HL-60 (cell line): ENCODE measurements around the gene SETD7.

Experiments
- DNase-seq, 2 experiments: peaks; one replicate each; pipeline ENCODE4 v3.0.0-alpha.2; 2010 to 2020; ENCODE audit warnings: low read depth in 1 of 2, low spot score in 1 of 2
- H3K27ac ChIP-seq: fragments of 250-450 bp; sonication (Bioruptor Pico); replicated peaks from 2 replicates; pipeline ENCODE4 v1.5.1; 2020; ENCODE audit warnings: mild to moderate bottlenecking, moderate library complexity
- H3K27me3 ChIP-seq: fragments of 250-450 bp; sonication (Bioruptor Pico); 2 replicates; pipeline ENCODE4 v1.5.1; 2021; ENCODE audit warnings: mild to moderate bottlenecking, moderate library complexity; ENCODE audit not compliant: insufficient read depth, poor library complexity, severe bottlenecking
- H3K4me3 ChIP-seq: replicated peaks from 2 replicates; pipeline ENCODE4 v1.5.1; 2011; ENCODE audit warnings: mild to moderate bottlenecking, control low read depth, low read length; ENCODE audit not compliant: insufficient read depth
- GABPA ChIP-seq: IDR thresholded peaks from 2 replicates; pipeline ENCODE4 v1.6.1; 2012; ENCODE audit warnings: low read depth
- POLR2AphosphoS5 ChIP-seq: IDR thresholded peaks from 2 replicates; pipeline ENCODE4 v1.6.1; 2012; ENCODE audit warnings: low read depth
- REST ChIP-seq: IDR thresholded peaks from 2 replicates; pipeline ENCODE4 v1.6.1; 2012; ENCODE audit warnings: low read depth; ENCODE audit not compliant: insufficient replicate concordance
- SPI1 ChIP-seq: IDR thresholded peaks from 2 replicates; pipeline ENCODE4 v1.6.1; 2012; ENCODE audit warnings: low read depth, mild to moderate bottlenecking, borderline replicate concordance
- TF ChIP-seq, protein P1 (sequence below): IDR thresholded peaks from one replicate; pipeline ENCODE4 v1.5.1; 2011; ENCODE audit warnings: low read length, control low read depth, inconsistent platforms; ENCODE audit not compliant: insufficient read depth

The SETD7 gene

GRCh38 chr4:139533511-139533910 is 22.5 kb downstream of the SETD7 start:
- Histone ChIP-seq H3K27ac (no peak overlapping the region), H3K4me3 (no peak overlapping the region), H3K27me3 (no peaks in the 10 kb centered on the region)
- TF ChIP-seq GABPA (no peak), POLR2AphosphoS5 (no peak)
- TF ChIP-seq, protein P1, sequence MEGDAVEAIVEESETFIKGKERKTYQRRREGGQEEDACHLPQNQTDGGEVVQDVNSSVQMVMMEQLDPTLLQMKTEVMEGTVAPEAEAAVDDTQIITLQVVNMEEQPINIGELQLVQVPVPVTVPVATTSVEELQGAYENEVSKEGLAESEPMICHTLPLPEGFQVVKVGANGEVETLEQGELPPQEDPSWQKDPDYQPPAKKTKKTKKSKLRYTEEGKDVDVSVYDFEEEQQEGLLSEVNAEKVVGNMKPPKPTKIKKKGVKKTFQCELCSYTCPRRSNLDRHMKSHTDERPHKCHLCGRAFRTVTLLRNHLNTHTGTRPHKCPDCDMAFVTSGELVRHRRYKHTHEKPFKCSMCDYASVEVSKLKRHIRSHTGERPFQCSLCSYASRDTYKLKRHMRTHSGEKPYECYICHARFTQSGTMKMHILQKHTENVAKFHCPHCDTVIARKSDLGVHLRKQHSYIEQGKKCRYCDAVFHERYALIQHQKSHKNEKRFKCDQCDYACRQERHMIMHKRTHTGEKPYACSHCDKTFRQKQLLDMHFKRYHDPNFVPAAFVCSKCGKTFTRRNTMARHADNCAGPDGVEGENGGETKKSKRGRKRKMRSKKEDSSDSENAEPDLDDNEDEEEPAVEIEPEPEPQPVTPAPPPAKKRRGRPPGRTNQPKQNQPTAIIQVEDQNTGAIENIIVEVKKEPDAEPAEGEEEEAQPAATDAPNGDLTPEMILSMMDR, result no peak
- DNase-seq, result no peak

- no peak for TF ChIP-seq REST
- no peak for TF ChIP-seq SPI1
- no peak for TF ChIP-seq GABPA
- no peak for TF ChIP-seq POLR2AphosphoS5
- TF ChIP-seq, protein P1, result no peak
- H3K27ac ChIP-seq, result no peak overlapping the region
Measured at GRCh38 chr4:139532947-139533346, 23.1 kb downstream of the SETD7 start.

GRCh38 chr4:139530833-139531427 is 25.1 kb downstream of the SETD7 start:
- peak in 1 of 2 experiments; percentile 78 for DNase-seq
- TF ChIP-seq POLR2AphosphoS5 (no peak), GABPA (no peak)
- TF ChIP-seq, protein P1, result peak; percentile 50
- Histone ChIP-seq H3K4me3 (no peak overlapping the region), H3K27me3 (no peaks in the 10 kb centered on the region), H3K27ac (no peak overlapping the region)

More at GRCh38 chr4:139532947-139533346, 23.1 kb downstream of the SETD7 start:
- DNase-seq, result no peak
- no peaks in the 10 kb centered on the region for H3K27me3 ChIP-seq
- H3K4me3 ChIP-seq, result no peak overlapping the region

GRCh38 chr4:139528377-139529005 is 27.5 kb downstream of the SETD7 start:
- no peaks in the 10 kb centered on the region for H3K27me3 ChIP-seq
- no peak overlapping the region for H3K27ac ChIP-seq
- peak; percentile 51 to 85 for DNase-seq
- H3K4me3 ChIP-seq, result no peak overlapping the region
- TF ChIP-seq POLR2AphosphoS5 (peak; percentile 95), GABPA (no peak)

DNA sequence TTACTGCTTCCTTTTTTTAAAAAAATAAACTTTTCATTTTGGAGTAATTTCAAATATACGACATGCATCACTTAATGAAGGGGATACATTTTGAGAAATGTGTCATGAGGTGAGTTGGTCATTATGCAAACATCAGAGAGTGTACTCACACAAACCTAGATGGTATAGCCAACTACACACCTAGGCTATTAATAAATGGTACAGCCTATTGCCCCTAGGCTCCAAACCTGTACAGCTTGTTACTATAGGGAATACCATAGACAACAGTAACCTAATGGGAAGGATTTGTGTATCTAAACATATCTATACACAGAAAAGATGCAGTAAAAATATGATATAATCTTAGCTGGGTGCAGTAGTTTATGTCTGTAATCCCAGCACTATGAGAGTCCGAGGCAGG is 29.1 kb downstream of the SETD7 start:
- Histone ChIP-seq H3K27ac (no peak overlapping the region), H3K4me3 (no peak overlapping the region), H3K27me3 (no peaks in the 10 kb centered on the region)
- TF ChIP-seq POLR2AphosphoS5 (no peak), GABPA (no peak)
- DNase-seq, result no peak
